GM19463 (cell line): ENCODE measurements around the gene KCNMB2.
A peak's percentile ranks its signal among the peaks of the same experiment; 100 is the strongest.

Source experiments
- ATAC-seq: cut with Tn5 transposase; IDR thresholded peaks from one replicate; pipeline ENCODE4 v1.9.1; 2021; ENCODE audit warnings: mild to moderate bottlenecking, moderate library complexity; ENCODE audit not compliant: unreplicated experiment

The KCNMB2 gene

DNA sequence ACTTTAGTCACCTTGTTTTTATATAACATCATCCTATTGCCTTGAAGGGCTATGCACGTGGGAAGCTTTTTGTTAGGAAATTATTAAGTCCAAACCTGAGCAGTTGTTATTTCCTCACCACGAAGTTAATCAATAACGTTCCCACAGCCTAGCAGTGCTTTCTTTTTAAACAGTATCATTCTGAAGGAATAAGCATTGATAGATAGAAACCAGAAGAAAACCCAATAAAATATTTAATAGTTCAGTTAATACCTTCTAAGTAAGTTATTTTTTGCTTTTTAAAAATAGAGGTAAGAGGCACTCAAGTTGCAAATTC is 149.3 kb downstream of the KCNMB2 start:
- no peak for ATAC-seq

DNA sequence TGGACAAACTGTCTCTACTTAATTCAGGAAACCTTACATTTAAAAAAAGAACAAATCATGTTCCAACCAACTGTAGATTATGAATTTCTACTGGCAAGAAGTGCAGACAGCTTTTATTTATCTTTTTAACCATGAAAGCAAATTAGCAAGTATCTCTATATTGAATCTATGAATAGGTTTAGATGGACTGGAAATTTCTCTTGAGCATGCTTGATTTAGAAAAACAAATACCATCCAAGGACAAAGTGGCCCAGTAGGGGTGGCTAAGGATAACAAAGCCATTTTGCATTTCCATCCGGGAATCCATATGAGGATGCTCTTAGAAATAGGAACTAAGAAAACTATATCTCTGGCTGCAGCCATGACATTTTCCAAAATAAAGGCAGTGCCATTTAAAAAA is 150.6 kb downstream of the KCNMB2 start:
- no peak for ATAC-seq

DNA sequence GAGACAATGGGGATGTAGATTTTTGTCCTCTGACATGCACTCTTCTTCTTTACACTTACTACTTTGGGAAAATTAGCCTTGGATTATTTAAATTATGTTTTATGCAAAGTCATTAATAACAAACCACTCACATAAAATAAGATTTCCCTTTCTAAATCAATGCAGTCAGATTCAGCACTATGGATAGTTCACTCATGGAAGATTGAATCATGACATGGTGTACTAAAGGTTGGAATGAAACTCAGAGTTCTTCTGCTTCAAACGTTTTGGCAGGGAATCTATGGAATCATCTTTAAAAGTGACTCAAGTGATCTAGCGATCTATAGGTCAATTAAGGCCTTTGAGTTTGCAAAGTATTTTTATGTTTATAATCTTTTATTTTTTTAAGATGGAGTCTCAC is 154.3 kb downstream of the KCNMB2 start:
- ATAC-seq = no peak

DNA sequence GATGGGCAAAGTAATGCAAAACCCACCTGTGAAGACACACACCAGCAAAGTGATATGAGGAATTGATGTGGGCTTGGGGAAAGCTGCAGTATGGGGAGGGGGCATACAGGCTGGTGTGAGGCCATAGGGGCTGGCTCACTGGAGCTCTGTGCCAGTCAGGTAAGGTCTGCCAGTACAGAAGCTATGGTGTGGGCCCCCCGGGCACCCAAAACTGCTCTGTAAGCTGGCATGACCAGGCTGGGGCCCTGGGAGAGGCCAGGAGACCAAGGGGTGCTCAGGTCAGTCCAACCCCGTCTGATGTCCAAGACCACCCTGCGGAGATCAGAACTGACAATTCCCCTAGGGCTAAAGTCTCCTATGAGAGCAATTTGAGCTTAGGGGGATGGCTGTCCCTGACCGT is 163.1 kb downstream of the KCNMB2 start:
- no peak for ATAC-seq

DNA sequence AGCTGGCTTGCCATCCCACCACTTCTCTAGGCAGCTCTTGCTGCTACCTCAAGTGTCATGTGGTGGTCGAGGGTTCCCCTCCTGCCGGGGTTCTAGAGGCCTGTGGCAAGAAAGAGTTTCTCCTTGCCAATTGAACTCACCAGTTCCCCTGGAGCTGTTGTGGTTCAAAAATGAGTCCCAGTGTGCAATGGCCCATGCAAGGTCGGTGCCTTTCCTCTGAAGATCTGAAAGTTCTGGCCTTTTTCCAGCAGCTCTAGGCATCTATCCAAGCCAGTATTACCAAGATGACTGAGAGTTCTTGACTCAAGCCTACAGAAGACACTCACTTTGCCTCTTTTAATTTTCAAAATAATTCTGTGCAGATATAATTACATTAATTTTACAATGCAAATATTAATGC is 163.6 kb downstream of the KCNMB2 start:
- no peak for ATAC-seq

DNA sequence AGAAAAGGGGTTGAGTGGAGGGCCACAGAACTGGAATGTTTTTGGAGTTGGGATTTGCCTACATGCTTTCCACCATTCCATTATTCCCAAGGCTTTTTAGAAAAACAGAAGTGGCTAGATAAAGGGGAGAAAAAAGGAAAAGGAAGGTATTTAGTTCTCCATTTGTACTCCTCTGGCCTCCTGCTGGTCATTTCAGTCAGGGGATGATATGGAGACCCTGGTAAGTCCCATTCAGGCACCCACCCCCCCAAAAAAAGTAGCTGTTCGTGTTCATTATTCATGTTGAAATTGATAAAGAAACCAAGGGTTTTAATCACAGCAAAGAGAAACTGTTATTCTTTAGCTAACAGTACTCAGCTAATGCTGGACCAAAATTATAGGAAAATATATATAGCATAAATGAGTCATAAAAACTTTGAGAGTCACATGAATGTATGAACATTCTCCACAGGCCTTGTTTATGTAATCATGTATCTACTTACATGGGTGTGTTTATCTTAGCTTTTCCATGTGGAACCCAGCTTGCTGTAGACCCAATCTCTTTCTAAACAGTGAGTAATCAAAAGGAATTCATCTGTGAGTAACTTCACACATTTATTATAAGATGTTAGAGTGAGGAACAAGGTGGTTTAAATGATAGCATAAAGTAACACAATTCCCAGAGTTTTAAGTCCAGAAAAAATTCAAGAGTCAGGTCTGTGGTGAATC is 167.2 kb downstream of the KCNMB2 start:
- no peak for ATAC-seq

DNA sequence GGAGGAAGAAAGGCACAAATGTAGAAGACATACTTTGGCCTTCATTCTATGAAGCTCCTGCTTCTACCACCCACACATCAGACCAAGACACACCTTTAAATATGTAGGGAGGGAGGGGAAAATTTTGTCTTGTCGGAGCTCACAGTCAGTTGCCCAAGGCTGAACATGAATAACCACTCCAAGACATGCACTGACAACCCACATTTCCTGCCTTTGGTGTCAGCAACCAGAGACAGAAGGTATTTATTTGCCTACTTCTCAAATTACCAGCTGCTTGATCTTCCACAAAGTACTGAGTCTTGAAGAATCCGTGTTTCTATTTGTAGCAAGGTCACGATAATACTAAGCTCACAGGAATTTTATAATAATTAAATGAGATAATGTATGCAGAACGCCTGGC is 169.7 kb downstream of the KCNMB2 start:
- no peak for ATAC-seq

DNA sequence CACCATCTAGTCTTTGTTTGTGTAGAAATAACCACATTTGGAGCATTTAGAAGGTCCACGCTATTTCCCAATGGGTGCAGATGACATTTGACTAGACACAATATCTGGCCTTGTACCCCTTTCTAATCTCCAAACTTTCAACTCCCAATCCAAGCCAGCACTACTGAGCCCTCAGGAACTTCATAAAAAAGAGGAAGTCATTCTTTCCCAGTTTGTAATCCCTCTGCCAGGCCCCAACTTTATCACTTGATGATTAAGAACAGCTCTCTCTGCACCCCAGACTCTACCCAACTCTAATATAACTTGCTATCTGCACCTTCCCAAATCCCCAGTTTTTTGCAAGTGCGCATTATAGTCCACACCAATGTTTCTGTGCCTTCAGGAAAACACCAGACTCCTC is 170.2 kb downstream of the KCNMB2 start:
- no peak for ATAC-seq

DNA sequence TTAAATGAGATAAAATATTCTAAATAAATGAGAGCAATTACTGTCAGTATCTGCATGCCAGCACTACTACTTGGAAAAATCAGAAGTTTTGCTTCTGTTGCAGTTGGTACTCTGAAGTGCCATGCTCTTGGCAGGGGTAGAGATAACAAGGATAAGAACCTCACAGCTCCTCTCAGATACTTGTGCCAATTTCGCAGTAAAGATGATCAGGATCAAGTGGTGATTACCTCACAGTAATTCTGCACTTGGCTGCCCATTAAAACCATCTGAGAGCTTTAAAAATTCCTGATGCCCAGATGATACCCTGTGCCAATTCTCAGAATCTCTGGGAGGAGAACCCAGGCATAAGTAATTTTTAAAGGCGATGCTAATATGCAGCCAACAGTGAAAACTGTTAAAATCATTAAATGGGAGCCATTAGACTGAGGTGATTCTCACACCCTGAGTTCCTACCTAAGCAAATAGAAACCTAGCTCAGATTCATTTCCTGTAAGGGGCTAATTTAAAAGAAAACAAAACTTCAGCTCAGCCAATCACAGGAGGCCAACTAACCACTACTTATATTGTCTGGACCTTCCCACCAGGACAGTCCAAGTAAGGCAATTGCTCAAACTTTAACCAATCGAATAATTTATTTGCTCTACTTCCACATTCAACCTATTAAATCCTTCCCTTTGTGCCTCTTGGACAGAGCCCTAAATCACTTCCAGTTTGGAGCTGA is 171.2 kb downstream of the KCNMB2 start:
- ATAC-seq = peak; percentile 54

DNA sequence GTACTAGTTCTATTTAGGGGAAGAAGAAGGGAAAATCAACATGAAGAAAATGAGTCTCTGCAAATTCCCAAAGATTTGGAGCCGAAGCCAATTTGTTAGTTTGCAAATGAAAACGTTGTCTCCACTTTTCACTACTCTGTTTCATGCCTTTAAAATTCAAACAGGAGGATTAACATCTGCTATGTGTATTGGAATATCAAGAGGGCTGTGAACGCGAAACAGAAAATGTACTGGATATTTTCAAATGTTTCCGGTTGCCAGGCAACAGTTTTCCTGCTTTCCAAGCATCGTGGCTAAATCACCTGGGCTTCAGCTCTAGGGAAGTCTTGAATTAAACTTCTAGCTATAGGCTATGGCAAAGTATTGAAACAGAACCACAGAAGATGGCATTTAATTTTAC is 172.8 kb downstream of the KCNMB2 start:
- no peak for ATAC-seq

DNA sequence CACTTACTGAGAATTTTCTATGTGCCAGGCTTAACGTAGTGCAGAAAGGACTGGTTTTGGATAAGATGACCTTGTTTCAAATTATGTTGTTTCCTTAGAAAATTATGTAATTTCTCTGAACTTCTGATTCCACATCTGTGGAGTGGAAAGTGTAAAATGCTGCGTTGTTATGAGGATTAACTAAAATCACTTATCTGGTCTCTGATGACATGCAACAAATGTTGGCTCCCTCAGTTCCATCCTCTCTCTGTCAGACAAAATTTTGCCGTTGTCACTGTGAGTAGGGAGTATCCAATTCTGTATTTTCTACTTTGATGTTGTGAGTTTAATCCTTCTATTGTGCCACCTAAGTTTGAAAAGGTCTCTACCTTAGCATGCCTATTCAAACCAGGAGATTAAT is 175.5 kb downstream of the KCNMB2 start:
- no peak for ATAC-seq

DNA sequence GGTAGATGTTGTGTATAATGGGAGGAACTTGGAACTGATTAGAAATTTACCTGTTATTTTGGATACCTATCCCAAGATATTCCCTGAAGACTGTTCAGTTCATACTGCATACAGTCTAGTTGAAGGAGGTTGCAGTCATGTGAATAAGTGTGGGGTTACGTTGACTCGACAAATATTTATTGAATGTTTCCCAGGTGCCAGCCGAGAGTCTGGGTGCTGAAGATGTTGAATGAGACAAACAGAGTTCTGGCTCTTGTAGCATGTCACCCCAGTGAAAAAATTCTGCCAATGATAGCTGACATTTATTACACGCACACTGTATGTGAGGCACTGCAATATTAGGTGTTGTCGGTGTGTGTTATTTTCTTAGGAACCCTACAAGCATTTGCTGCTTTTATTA is 176.0 kb downstream of the KCNMB2 start:
- no peak for ATAC-seq

DNA sequence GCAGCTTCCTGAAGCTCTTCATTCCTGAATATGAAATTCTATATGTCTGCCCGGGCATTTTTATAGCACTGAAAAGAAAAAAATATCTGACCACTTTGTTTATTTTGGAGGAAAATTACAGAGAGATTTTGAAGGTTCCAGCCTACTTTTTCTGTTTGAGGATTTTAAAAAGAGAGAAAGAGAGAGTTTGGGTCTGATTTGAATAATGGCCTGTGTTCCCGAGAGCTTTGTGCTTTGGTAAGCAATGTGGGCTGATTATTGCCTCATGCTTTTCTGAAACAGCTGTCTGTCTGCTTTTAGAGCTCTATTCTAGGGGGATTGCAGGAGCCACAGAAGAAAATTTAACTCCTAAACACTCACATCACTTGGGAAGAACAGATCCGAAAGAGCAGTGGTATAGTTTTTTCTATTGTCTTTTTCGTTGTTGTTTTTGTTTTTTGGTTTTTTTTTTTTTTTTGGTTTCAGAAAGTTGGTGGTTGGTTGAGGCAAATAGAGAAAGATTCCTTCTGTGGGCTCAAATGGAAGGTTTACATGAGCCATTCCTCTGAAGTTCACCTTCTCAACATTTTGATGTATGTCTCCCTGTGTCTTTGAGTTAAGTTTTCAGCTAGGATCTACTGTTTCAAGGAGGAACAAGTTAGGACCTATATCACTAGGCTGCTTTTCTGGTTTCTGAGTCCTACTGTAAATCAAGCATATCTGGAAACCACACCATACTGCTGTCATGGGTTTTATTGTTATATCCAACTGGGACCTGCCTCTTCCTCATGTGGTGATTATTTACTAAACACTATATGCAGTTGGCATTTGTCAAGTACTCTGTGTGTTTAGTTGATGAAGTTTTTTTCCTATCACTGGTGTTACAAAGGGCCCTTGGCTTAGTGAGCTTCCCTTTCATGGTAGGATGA is 178.9 kb downstream of the KCNMB2 start:
- no peak for ATAC-seq

DNA sequence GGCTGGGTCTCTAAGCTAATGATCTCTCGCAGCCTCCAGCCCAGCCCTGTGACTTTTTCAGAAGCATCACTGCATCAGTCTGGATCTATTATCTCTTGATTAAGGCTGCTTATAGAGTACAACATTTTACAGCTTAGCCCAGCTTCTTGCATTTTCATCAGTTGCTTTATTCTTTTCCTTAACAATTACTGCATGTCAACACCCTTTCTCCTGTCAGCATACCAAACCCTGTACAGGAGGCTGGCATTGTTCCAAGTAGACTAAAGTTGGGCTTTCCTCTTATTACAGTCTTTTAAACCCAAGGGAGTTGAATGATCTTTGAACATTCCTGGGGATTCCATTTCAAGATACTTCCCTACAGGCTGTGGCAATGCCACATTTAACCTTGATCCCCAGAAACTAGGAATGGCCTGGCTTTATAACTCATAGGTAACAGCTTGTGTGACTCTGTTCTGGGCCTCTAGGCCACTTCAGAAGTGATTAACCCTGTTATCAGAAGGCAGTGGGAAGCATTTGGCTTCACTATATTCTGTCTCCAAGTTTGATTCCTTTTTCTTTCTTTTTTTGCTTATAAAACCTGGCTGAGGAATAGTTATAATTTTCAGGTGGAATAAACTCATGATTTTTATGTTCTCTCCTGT is 182.9 kb downstream of the KCNMB2 start:
- no peak for ATAC-seq

DNA sequence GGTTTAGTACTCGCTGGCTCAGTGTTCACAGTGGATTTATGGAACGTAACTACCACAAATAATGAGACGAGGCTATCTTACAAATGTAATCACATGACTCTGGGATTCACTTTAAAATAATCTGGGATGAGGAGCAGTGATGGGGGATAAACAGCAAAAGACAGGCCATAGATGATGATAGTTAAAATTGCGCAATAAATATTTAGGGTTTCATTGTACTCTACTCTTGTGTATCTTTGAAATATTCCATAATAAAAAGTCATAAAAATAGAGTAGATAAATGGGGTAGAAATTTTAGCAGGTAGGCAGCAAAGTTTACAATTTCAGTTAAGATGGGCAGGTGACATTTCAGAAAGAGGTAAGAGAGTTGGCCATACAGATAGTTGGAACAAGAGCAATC is 196.6 kb downstream of the KCNMB2 start:
- no peak for ATAC-seq

DNA sequence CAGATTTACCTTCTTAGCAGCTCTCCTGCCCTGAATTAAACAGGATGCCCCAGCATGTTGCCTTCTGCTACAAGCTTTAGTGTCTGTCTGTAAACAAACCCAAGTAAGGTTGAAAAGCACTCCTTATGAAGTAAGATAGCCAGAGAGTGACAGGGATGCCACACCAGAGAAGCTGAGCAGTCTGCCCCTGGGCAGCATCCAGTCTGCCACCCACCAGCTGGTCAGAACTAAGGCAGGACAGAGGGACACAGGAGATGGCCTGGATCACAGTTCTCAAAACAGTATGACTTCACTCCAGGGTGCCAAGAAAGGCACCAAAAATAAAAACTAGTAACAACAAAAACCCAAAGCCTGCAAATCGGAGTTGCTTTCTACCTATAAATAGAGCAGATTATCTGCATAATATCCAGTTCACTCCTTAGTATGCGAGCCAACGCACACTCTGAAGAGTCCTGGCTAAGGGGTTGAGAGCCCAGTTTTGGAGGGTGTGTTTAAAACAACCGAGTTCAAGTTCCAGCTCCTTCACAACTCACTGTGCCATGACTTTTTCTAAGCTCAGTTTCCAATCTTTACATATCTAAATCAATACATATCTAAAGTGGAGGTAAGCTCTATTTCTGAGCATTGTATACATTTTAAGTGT is 198.9 kb downstream of the KCNMB2 start:
- no peak for ATAC-seq

DNA sequence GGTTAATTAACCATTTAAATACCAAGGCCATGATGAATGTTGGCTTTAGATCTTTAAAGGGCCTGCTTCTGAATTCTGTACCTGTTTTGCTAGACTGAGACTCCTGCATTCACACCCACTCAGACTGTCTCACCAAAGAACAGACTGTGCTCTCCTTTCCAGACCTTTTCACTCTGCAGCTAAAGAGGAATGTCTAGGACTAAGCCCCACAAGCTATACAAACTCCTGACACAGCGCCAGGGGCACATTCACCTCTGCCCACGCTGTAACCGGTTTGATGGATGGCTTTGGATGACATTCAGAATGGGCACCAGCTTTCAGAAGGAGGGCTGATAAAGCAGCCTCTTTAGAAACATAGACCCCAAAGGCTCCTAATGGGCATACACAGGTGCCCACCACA is 200.1 kb downstream of the KCNMB2 start:
- ATAC-seq = no peak

DNA sequence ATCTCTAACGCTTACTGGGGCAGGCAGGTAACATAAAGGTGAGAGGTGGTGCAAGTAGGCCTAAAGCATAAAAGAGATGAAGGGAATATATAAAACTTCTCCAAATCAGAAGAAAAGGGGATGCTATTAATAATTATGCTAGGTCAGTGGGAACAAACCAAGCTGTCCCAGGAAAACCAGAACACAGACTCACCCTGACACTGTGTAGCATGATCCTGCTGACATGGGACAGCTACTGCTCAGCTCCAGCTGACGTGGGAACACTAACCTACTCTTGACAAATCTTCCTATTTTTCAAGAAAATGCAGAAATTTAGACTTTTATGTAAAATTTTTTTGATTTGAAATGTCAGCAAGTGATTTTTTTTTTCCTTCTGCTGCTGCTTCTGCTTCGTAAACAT is 203.5 kb downstream of the KCNMB2 start:
- no peak for ATAC-seq

DNA sequence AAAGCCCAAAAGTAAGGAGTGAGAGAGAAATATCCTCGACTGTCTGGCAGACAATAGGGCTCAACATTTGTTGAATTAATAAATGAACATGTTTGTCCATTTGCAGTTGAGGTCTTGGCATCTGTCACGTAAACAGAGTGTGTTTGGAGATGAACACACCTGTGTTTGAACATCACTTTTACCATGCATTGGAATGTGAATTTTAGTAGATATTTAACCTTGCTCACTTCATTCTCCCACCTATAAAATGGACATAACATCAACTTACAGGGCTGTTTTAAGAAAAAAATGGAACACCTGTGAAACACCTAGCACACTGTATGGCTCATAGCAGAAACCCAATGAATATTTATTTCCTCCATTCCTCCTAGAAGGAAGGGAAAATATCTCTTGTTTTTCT is 204.8 kb downstream of the KCNMB2 start:
- no peak for ATAC-seq

DNA sequence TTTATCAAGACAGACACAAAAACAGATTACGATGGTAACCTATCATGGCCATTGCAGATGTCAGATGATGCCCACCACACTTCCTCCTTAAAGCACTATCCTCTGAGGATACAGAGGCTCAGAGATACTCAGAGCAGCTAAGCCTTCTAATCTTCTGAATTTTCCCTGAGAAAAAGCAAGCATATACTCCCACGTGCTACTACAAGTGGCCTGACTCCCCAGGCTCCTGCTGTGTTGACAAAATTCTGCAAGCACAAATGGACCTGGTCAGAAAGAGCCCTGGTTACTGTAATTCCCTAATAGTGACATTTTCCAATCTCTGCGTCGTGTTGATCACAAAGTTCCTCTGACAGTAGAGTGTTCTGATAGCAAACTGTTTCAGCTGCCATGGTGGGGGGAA is 207.1 kb downstream of the KCNMB2 start:
- no peak for ATAC-seq
